GM21447 (cell line): Measurements from ENCODE around the gene SBK3.
"Not testable (repeated sequence)": the region's sequence is repeated elsewhere in the genome, so short reads cannot be mapped to it uniquely, and the experiment has no call there.

Source experiments
- ATAC-seq: cut with Tn5 transposase; IDR thresholded peaks from one replicate; pipeline ENCODE4 v1.9.1; 2021; ENCODE audit not compliant: unreplicated experiment

The SBK3 gene

DNA sequence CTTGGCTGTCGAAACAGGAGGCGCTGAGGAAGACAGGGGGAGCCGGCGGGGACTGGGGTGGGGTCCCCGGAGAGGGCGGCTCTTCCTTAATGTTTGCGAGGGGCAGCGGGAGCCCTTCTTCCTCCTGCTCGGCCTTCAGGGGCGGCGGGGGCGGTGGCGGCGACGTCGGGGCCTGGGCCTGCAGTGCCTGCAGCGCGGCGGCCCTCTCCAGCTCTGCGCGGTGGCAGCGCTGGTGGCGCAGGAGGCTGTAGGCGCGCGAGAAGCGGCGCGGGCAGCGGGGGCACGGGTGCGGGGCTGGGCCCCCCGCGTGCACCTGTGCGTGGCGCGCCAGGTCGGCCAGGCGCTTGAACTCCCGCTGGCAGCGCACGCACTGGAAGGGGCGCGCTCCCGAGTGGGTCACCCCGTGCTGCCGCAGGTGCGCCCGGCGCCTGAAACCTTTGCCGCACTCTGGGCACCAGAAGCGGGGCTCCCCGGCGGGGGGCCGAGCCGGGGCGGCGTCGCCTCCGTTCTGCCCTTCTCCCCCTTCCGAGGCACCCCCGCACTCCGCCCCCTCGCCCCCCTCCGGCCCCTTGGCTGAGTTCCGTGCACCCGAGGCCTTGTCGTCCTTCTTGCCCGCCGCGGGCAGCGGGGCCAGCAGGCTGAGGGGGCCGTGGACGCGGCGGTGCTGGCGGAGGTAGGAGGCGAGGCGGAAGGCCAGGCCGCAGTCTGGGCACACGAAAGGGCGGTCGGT is 32.9 kb upstream of the SBK3 start:
- ATAC-seq = no peak

DNA sequence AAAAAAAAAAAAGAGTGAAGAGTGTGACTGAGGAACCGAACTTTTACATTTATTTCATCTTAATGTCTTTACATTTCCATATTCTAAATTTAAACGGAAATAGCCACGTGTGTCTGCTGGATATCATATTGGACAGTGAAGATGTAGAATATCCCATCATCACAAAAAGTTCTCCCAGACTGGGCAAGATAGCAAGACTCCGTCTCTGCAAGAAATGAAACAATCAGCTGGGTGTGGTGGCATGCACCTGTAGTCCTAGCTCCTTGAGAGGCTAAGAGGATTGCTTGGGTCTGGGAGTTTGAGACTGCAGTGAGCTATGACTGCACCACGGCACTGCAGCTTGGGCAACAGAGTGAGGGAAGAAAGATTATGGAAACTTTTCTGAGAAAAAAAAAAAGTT is 31.4 kb upstream of the SBK3 start:
- ATAC-seq = no peak

GRCh38 chr19:55573929-55574328 is 28.6 kb upstream of the SBK3 start:
- not testable (repeated sequence) for ATAC-seq

GRCh38 chr19:55569477-55569876 is 24.1 kb upstream of the SBK3 start:
- not testable (repeated sequence) for ATAC-seq

GRCh38 chr19:55567708-55568328 is 22.5 kb upstream of the SBK3 start:
- no peak for ATAC-seq

GRCh38 chr19:55566823-55567222 is 21.5 kb upstream of the SBK3 start:
- ATAC-seq = no peak

DNA sequence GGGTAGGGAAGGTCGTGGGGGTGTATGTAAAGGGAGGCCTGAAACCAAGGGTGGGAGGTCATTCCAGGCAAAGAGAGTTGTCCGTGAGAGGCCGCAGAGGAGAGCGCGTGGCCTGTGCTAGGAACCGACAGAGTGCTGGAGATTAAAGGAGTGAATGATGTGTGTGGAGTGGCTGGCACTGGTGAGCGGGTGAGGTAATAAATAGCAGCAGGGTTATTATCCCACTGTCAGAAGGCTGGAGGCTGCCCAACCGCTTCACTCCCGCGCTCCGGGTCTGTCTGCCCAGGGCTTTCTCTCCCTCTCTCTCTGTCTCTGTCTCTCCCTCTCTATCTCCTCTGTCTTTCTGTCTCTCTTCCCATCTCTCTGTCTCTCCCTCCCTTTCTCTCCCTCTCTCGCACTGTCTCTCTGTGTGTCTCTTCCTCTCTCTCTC is 17.9 kb upstream of the SBK3 start:
- no peak for ATAC-seq

DNA sequence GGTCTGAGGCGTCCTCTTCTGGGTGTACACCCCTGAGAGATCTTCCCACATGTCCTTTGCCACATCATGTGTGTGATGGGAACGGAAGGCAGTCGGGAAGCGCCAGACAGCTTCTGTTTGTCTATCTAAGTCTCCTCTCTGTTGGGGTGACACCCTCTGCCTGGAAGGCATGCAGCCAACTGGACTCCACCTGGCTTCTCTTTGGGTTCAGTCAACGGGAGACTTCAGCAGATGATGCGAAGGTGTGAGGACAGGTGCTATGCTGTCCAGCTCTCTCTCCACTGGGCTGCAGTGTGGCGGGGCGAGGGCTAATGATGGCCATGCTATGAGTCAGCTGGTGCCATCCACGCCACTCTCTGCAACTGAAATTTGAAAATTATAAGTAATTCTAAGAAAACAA is 14.3 kb upstream of the SBK3 start:
- no peak for ATAC-seq

- ATAC-seq = no peak
Observed at GRCh38 chr19:55554741-55555152, 9.4 kb upstream of the SBK3 start.

DNA sequence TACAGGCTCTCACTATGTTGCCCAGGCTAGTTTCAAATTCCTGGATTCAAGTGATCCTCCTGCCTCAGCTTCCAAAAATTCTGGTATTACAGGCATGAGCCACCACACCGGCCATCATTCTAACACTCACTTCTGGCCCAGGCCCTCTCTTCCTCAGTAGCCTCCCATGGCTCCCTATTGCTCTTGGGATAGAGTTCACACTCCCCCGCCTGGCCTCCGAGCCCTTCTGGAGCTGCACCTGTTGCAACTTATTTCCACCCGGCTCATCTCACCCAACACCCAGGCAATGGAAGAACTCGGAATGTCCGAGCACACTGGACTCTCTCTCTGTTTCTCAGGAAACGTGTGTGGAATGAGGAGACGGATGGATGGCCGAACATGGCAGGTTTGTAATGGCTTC is 9.0 kb upstream of the SBK3 start:
- ATAC-seq = no peak

- no peak for ATAC-seq
Observed at GRCh38 chr19:55553217-55554182, 8.2 kb upstream of the SBK3 start.

DNA sequence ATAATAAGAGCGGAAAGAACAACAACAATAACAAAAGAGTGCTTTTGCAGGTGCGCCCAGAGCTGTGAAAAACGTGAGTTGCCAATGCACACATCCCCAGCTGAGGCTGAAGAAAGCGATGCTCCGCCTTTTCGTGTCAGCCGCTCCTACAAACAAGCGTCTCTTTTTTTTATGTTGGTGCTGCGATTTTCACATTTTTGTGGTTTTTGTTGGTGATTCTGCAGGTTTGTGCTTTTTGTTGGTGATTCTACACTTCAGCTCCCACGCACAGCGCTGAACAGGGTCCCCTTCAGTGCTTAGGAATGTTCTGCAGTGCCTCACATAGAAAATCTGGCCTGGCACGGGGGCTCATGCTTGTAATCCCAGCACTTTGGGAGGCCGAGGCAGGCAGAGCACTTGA is 7.3 kb upstream of the SBK3 start:
- ATAC-seq = no peak

DNA sequence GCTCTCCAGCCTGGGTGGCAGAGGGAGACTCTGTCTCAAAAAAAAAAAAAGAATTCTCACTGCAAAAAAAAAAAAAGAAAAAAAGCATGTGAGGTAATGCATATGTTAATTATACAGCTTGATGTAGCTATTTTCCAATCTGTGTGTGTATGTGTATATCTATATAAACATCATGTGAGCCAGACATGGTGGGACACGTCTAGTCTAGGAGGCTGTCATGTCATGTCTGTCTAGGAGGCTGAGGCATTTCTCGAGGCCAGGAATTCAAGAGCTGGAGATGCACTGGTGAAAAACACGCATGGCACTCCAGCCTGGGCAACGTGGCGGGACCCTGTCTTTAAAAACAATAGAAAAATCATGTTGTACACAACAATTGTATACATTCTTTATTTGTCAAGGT is 6.9 kb upstream of the SBK3 start:
- no peak for ATAC-seq

DNA sequence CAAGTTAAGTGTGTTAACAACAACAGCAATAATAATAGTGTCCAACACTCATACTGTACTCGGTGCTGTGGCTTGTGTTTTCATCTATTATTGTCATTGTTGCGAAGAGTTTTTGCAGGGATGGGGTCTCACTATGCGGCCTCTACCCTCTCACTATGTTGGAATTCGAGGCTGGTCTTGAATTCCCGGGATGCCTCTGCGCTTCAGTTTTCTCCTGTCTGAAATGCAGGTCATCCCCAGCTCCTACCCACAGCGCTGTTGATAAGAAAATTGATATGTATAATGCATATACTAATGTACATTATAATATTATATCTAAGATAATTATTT is 4.9 kb upstream of the SBK3 start:
- ATAC-seq = no peak

GRCh38 chr19:55549500-55550320 is 4.4 kb upstream of the SBK3 start:
- ATAC-seq = no peak

GRCh38 chr19:55546822-55547614 is 1.7 kb upstream of the SBK3 start:
- ATAC-seq = no peak

GRCh38 chr19:55546011-55546410 is 668 bp upstream of the SBK3 start:
- ATAC-seq = no peak

GRCh38 chr19:55544776-55545439 is 435 bp downstream of the SBK3 start:
- no peak for ATAC-seq

DNA sequence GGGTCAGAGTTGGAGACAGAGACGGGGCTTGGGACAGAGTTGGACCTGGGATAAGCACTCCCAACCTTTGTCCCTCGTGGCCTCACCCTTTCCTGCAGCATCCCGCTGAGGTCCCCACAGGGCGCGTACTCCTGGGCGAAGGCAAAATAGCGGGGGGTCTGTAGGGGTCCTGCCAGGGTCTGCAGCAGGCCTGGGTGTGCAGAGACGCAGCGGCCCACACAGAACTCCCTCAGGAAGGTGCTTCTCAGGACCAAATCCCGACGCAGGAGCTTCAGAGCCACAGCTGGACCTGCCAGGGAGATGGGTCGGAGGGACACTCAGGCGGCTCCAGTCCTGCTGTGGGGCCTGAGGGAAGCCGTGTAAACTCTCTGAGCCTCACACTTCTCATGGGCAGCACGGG is 1.3 kb downstream of the SBK3 start:
- no peak for ATAC-seq

DNA sequence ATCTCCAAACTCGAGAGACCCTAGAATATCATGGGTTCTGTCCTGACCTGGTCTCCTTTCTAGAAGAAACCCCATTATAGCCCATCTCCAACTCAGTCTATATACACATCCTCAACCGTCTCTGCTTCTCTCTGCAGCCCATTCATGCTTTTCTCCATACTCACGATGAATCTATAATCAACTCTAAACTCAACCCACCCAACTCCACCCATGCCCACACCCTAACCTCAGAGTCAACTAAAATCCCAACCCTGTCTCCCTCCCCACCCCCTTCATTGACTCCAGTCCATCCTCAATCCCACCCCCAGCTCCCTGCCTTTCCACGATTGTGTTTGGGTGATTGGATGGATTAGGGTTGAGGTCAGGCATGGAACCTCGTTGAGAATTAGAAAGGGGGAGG is 1.8 kb downstream of the SBK3 start:
- ATAC-seq = no peak
